Stimulated activated CD8-positive, alpha-beta memory T cell treated with anti-CD3 and anti-CD28 coated beads, Interleukin-7, amount 100 ng/mL, for 24 hours (primary cell): Measurements from ENCODE around the gene CD180.

ENCODE experiments used
- DNase-seq: peaks from one replicate; pipeline ENCODE4 v3.0.0-alpha.2; 2020; ENCODE audit warnings: low read depth

The CD180 gene

DNA sequence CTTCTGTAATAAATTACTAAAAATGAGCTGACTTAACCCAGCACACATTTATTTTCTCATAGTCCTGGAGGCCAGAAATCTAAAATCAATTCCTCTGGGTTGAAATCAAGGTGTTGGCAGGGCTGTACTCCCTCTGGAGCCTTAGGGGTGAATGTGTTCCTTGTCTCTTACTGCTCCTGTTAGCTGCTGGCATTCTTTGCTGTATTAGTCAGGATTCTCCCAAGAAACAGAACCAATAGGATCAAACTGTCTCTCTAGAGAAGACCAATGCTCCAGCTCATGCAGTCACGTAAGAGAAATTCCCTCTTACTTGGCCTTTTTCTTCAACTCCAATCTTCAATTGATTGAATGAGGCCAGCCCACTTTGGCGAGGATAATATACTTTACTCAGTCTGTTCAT lies 15.3 kb upstream of the CD180 start:
- no peak for DNase-seq

DNA sequence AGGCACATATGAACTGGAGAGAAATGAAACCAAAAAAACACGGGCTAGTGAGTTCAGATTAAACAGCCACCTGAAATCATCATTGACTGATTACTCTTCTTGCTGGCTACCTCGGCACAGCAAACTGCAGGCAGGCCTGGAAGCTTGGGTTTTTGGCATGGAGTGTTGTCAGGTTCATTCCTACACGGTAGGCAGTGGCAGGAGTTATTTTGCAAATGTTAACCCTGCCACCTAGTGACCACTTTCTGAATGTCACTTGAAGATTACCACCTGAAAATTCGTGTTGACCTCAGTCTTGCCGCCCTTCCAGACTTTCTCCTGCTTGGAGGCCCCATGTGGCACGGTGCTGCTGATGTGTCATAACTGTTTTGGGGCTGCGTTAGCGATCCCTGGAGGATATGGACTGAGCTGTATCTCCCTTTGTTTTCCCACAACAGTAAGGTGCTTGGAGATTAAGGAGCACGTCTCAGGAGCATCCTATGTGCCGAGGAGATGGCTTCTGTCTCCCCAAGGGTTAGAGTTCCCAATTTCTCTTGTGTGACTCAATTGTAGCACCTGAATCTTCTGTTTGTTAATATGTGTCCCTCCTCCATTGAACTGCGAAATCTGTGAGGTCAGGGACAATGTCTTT lies 12.7 kb upstream of the CD180 start:
- DNase-seq = no peak

DNA sequence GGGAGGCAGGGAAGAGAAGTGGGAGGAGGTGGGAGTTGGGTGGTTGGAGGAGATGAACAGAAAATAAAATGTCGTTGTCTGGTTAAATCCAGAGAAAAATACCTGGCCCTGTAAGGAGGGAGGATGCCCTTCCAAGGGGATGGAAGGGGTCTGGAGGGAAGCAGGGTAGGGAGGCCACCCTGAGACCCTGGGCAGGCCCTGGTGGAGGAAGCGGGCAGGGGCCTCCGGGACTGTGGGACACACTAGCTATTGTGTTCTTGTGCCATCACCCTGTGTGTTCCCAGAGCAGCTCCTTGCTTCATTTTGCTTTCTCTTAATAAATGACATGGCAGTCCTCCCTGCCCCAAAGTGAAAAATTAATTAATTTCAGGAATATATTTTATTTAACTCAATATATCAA lies 11.8 kb upstream of the CD180 start:
- DNase-seq = no peak

DNA sequence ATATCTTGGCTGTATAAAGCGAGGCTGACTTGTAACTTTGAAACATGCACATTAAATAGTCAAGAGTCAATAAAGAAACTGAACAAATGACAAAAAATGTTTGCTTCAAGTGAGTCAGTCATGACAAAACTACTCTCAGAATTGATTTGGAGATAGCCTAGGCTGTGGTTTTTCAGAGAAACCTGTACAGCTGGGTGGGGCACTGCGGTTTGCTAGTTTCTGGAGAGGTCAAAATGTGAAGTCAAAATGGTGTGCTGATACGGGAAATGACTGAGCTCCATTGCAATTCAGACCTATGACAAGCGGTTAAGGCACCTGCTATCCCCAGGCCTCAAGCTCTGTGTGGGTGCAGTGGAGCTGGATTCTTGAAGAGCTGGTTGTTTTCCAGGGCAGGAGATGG lies 10.3 kb upstream of the CD180 start:
- peak; percentile 65 for DNase-seq

DNA sequence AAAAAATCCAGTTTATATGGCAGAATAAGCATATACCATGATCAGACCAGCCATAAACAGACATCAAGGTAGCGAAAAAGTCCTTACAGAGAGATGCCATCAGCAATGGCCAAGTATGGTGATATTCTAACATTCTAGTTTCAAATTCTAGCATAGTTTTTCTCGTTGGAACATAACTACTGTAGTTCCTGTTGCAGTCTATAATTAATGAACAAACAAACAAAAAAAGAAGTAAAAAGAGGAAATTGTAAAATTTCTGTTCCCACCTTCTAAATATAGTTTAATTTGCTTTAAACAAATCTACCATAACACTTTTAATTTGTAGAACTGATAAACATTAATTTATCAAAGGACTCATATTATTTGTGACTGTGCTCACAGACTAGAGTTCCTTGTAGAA lies 9.9 kb upstream of the CD180 start:
- no peak for DNase-seq

DNA sequence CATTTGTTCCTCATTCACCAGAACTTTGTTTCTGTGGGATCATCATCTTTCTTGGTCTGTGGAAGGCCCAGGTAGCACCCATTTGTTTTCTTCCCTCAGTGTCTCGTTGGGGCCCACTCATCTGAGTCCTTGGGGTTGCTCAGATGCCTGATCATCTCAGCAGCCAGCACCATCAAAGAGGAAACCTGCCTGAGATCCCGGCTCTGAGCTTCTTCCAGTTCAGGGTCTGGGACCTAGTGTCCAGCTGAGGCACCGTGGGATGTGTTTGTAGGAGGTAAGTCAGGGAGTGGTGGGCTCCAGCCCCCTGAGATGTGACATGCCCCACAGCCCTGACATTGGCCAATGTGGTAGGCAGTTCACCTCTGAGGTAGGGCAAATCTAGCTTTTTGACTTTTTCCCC lies 9.4 kb upstream of the CD180 start:
- no peak for DNase-seq

DNA sequence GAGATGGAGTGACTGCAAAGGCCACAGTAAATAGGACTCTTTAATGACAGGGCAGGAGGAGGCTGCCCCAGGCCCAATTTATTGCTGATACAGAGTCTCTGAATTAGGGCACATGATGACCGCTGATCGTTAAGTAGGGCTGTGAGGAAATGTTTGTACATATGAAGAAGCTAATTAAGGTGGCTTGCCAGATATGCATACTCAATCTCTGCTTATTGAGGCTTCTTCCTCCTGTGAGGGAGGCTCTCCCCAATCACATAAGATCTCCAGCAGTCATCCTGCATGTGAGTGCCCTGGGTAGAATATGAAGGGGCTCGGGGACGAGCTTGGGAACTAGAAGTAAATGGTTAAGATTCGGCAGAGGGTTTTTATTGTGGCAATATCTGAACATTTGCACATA lies 8.2 kb upstream of the CD180 start:
- no peak for DNase-seq

DNA sequence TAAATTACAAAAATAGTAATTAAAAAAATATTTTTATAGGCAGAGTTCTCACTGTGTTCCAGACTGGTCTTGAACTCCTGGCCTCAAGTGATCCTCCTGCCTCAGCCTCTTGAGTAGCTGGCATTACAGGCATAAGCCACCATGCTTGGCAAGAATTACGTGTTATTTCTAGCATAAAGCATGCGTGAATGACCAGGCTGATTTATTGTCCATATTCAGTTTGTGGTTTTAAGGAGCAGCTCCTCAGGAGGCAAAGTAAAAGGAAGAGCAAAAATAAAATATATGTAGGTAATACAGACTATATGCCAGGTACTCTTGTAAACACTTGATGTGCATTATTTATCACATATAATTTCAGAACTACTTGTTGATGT lies 7.1 kb upstream of the CD180 start:
- DNase-seq = no peak

DNA sequence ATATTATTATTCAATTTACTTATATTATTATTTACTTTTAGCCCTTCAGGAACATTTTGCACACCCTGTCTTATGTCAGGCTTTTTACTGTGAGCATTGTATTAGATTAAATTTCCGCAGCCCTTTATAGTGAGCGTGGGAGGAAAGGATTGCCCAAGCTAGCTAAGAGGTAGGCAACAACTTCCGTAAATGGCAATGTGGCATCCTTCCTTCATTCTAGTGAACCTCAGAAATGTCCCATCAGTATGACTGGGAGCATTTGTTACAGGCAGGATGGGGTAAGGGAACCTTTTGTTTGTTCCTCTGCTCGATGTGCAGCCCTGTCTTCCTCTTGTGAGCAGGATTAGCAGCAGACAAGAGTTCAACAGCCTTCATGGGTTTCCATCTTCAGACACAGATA lies 6.2 kb upstream of the CD180 start:
- no peak for DNase-seq

DNA sequence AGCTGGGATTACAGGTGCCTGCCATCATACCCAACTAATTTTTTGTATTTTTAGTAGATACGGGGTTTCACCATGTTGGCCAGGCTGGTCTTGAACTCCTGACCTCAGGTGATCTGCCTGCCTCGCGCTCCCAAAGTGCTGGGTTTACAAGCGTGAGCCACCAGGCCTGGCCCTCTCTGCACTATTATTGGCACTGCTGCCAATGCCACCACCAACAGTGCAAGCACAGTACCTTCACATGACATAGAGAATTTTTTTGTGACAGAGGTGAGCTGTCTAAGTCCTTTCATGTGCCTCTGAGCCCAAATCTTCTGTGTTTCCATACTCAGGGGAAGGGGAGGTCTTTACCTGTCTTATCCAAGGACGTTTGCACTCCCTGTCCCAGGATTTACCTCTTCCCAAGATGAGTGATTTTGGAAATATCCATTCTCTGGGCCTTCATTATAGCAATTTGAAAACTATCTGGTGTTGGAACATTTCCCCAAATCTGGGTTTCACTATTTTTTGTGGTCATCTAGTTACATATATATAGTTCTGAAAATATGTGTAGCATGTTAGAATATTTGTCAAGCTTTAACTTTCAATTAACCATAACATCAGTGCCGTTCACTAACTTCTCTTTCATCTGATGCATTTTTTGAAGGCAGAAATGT lies 5.4 kb upstream of the CD180 start:
- DNase-seq = no peak

DNA sequence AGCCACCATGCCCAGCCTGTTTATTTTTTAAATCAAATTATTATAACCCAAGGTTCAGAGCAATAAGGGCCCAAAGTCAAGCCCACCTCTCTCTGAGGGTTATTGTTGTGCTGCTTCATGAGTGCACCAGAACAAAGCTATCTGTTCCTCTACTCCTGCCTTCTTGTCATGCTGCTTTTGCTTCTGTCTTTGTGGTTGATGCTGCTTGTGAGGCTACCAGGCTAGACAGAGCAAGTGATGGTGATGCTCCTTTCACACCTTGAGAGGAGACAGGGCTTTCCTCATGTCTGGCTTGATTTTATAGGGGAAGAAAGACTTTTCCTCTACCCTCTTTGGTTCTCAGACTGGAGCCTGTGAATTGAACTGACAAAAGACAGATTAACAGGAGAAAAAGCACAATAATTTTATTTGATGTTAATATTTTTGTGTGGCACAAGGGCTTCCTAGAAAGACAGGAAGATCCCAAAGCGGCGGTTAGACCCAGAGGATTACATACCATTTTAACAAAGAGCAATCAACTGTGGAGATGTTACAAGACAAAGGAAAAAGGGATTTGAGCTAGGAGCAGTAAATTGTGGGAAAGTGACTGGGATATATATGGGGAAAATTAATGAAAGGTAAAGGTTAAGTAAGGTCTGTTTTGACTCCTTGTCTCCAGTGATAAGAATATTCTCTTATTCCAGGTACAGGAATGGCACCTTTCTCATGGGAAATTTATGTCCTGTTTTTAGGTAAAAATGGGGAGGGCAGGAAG lies 4.4 kb upstream of the CD180 start:
- DNase-seq = no peak

DNA sequence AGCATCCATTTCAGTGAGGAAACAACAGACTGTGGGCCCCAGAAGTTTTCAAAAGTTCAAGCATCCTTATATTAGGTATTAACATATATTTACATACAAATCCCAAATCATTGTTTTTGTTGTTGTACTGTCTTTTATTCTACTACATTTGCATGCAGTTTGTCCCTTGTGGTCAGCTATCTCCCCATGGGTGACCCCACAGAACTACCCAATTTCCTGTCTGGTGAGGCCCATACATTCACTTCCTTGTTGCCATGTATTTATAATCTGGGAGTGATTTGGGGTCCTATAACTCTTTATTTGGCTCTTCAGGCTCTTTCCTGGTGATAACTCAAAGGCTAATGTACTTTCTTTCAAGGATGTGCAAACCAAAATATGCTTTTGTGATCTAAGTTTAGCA lies 3.3 kb upstream of the CD180 start:
- no peak for DNase-seq

DNA sequence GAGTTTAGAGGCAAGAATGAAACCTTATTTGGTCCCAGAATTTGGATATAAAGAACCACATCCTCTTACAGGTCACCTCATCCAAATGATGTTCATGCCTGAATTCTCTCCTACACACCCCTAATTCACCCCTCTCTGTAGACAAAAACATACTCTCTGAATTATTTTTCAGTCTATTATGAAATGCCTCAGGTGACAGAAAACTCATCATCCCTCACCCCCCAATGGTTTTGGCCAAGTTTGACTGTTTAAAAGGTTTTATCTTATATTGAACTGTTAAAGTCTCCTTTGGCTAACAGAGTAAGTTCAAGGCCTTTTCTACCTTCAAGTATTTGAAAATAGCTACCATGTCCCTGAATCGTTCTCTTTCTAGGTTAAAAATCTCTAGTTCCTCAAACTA lies 2.3 kb upstream of the CD180 start:
- DNase-seq = no peak

DNA sequence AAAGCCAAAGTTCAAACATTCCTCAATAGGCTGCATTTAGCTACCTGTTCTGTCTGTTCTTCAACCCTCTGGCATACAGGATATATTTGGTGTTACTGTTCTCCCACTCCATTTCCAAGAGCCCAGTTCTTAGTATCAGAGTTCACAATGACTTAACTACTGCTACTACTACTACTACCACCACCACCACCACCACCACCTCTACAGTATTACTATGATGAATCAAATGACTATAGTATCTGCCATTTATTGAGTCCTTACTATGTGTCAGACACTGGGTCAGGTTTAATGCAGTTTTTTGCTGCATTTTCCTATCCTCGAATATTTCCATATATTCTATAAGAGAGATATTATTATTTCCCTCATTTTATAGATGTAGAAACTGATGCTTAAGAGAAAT lies 937 bp upstream of the CD180 start:
- DNase-seq = no peak

DNA sequence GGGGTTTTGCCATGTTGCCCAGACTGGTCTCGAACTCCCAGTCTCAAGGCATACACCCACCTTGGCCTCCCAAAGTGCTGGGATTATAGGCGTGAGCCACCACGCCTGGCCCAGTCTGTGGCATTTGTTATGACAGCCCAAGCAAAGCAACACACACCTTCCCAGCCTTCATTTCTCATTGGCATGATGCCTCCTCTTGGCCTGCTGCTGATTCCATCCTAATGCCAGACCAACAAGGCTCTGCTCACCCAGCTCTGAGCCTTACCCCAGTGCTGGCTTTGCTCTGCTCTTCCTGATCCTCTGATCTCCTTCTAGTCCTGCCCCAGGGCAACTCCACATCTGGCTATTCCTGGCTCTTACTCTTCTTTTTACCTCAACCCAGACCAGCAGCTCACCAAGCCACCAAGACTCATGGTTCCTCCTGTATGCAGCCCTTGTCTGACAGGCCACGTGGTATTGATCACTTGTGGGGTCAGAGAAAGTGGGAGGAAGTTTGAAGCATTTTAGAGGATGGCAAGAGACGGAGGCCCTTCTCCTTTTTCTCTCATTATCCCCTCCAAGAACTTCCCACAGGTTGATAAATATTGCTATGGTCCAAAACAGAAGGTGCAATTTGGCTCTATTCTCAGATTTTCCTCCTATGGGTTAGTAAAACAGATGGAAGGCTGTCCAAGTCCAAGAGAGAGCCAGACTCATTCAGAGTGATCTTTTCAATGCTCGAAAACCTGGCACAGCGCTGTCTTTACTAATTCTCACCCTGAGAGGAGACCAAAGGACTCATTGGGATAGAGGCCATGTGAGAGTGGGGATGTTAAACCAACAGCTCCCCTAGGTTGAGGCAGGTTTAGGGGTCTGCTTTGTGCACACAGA lies 958 bp downstream of the CD180 start:
- no peak for DNase-seq

DNA sequence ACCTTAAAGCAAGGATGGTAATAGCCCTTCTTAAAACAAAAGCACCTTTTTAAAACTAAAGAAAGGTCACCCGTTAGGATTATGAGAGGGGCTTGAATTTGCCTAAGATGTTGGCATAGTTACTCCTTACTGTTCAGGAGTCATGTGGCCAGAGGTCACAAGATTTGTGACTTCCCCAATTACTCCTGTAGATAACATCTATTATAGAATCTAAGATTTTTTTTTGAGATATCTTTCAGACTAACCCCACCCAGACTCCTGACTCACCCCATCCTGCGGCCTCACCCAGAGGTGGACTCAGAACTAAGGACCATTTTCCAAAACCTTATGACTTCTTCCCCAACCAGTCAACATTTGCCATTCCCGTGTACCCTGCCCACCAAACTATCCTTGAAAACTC lies 2.4 kb downstream of the CD180 start:
- DNase-seq = no peak

DNA sequence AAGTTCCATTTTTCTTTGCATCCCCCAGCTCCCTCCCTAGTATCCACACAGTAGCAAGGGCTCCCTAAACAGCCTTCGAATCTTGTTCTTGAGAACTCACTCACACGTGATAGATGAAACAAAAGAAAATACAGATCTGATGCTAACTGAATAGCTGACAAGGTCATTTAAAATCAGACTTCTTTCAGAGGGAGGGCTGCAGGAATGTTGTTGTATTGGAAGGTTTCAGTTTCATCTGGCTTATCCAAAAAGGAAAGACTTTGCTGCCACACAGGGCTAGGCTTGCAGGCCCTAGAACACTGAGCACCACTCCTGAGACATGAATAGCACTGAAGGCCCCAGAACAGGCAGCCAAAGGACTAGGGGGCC lies 3.2 kb downstream of the CD180 start:
- DNase-seq = no peak

DNA sequence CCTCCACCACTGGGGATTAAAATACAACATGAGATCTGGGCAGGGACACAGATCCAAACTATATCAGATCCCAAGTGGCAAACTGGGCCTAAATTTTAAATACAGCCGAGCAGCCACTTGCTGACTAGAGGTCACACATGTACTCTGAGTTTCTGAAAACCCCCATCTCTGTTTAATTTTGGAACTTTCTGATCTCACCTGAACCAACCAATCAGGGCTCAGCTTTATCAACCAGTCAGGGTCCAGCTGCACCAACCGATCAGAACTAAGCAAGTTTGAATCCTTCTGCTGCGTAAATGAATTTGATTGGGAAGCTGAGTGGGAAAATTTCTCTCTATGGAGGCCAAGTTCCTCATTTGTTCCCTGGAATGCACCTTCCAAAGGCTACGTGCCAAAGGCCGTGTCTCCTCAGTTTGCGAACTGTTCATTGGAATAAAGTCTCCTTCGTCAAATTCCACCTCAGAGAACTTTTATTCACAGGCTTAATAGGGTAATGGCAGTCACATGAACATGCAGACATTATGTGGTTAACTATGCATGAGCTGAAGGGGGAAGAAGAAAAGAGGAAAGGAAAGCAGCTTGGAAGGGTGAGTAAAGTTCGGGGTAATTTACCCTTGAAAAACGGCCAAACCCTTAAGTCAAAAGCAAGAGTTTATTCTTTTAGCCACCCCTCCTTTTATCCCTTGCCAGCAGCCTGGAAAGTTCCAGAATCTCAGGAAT lies 3.7 kb downstream of the CD180 start:
- no peak for DNase-seq

DNA sequence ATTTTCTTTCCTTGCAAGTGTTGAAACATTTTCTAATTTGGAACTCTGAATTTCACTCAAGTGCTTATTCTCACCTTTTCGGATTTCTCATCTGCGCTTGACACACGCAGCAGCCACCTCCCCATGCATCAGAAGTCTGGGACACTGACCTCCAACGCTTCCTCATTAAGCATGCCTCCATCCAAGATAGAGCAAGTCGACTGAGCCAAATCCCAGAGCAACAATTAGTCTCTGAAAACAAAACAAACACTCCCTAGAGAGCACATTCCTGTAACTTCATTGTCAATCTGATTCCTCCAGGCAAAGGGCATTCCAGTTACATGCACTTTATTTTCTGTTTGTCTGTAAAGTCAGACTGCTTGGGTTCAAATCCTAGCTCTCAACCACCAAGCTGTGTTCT lies 5.7 kb downstream of the CD180 start:
- no peak for DNase-seq

DNA sequence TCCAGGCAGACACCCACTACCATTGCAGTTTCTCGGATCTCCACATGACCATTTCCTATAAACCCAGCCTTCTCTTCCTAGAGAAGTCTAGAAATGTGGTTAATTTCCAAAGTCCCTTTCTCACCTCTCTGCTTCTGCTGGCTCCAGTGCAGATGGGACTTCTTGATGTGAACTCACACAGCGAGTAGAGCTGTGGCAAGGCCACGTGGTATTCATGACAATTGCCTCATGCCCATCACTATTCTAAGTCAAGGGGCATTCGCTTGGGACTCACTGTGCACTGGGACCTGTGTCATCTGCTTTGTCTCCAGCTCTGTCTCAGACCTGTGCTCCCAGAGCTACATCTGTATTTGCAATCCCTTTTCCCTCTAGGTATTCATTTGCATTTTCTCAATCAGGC lies 6.2 kb downstream of the CD180 start:
- DNase-seq = no peak

DNA sequence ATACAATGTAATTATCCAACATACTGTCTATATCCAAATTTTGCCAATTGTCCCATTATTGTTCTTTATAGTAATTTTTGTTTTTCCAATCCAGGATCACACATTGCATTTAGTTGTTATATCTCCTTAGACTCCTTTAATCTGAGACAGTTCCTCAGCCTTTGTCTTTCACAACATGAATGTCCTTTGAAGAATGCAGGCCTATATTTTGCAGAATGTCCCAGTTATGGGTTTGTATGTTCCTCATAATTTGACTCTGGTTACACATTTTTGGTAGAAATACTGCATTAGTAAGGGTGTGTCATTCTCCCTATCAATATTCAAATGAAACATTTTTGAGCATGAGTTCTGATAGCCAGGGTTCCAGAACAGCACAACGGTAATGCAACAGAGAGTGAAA lies 6.7 kb downstream of the CD180 start:
- DNase-seq = no peak

DNA sequence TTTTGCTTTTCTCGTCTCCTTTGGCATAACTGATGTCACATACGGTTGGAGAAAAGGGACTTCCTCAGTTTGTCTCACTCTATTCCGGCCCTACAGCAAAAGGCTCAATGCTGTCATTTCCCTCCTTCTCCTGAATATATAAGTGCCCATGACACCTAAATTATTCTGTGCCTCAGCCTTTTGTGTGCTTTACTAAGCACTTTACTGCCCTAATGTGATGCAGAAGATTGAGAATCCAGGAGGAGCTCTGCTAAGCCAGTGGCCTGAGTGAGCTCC lies 7.6 kb downstream of the CD180 start:
- DNase-seq = no peak
